PC-3 (cell line): ENCODE results near the gene SLC26A1.

Experiments used
- CTCF ChIP-seq: fragments of 300-600 bp; sonication (generic); conservative IDR thresholded peaks from 2 replicates; pipeline ENCODE4 v1.5.1; 2017; ENCODE audit warnings: antibody characterized with exemption, low read depth, mild to moderate bottlenecking, low read length
- EZH2 ChIP-seq: fragments of 300-600 bp; sonication (generic); IDR thresholded peaks from one replicate; pipeline ENCODE4 v1.6.1; 2017; ENCODE audit warnings: antibody characterized with exemption, mild to moderate bottlenecking, low read length; ENCODE audit not compliant: unreplicated experiment
- EZH2phosphoT487 ChIP-seq: fragments of 300-600 bp; sonication (generic); IDR thresholded peaks from 2 replicates; pipeline ENCODE4 v1.6.1; 2018; ENCODE audit warnings: mild to moderate bottlenecking, antibody characterized with exemption, low read length, borderline replicate concordance

- no peak for TF ChIP-seq CTCF
- no peak for TF ChIP-seq EZH2phosphoT487
- no peak for TF ChIP-seq EZH2
Observed at GRCh38 chr4:1018147-1019020, 25.2 kb upstream of the SLC26A1 start.
